HepG2 (cell line): ENCODE results near the gene ZNF765. TPM values are rescaled to one million over a fixed set of nuclear protein-coding genes. Genes with fewer than 3 reads are reported as not detected.
"Not testable (repeated sequence)": the region's sequence is repeated elsewhere in the genome, so short reads cannot be mapped to it uniquely, and the experiment has no call there.

Source experiments
- ARID4A ChIP-seq: sonication (generic); formaldehyde crosslinking; IDR thresholded peaks from 2 replicates; pipeline ENCODE4 v1.5.0; 2020; ENCODE audit warnings: mild to moderate bottlenecking, missing genetic modification reagents, borderline replicate concordance
- ARID5B ChIP-seq: IDR thresholded peaks from 2 replicates; pipeline ENCODE4 v1.4.0; 2020; ENCODE audit warnings: mild to moderate bottlenecking, missing genetic modification reagents
- ETV5 ChIP-seq: IDR thresholded peaks from 2 replicates; pipeline ENCODE4 v1.6.1; 2018; ENCODE audit warnings: missing biosample characterization, missing genetic modification reagents, inconsistent platforms, borderline replicate concordance
- FOXA1 ChIP-seq, 2 experiments: fragments of 450-650 bp in 1 of 2; sonication (generic) in 1 of 2; formaldehyde crosslinking in 1 of 2; IDR thresholded peaks; 2 replicates each; pipeline versions ENCODE4 v1.4.0 to v1.6.1; 2016 to 2020; ENCODE audit warnings: missing genetic modification reagents in 1 of 2
- FOXA3 ChIP-seq: IDR thresholded peaks from 2 replicates; pipeline ENCODE4 v1.6.1; 2016; ENCODE audit warnings: missing genetic modification reagents, missing compliant biosample characterization
- FOXP1 ChIP-seq, 2 experiments: fragments of 450-650 bp in 1 of 2; IDR thresholded peaks; 2 replicates each; pipeline ENCODE4 v1.6.1; 2017 to 2018; ENCODE audit warnings: antibody characterized with exemption in 1 of 2
- MED1 ChIP-seq: sonication (generic); formaldehyde crosslinking; IDR thresholded peaks from 2 replicates; pipeline ENCODE4 v1.4.0; 2020; ENCODE audit warnings: missing genetic modification reagents
- PHF21A ChIP-seq: sonication (generic); formaldehyde crosslinking; IDR thresholded peaks from 2 replicates; pipeline ENCODE4 v1.5.0; 2020; ENCODE audit warnings: mild to moderate bottlenecking, missing genetic modification reagents
- RXRB ChIP-seq: IDR thresholded peaks from 2 replicates; pipeline ENCODE4 v1.6.1; 2016; ENCODE audit warnings: borderline replicate concordance, missing genetic modification reagents, missing compliant biosample characterization
- SOX6 ChIP-seq, 2 experiments: fragments of 450-650 bp in 1 of 2; sonication (generic) in 1 of 2; formaldehyde crosslinking in 1 of 2; IDR thresholded peaks; 2 replicates each; pipeline versions ENCODE4 v1.4.0 to v1.6.1; 2017 to 2020; ENCODE audit warnings: antibody characterized with exemption in 1 of 2, mild to moderate bottlenecking in 1 of 2, missing genetic modification reagents in 1 of 2
- TARDBP ChIP-seq: sonication (generic); formaldehyde crosslinking; IDR thresholded peaks from 2 replicates; pipeline ENCODE4 v1.8.0; 2022; ENCODE audit warnings: mild to moderate bottlenecking, missing genetic modification reagents
- ZBTB38 ChIP-seq: sonication (generic); formaldehyde crosslinking; IDR thresholded peaks from 2 replicates; pipeline ENCODE4 v1.5.1; 2020; ENCODE audit warnings: mild to moderate bottlenecking, missing genetic modification reagents
- ZNF142 ChIP-seq: sonication (generic); formaldehyde crosslinking; IDR thresholded peaks from 2 replicates; pipeline ENCODE4 v1.4.0; 2020; ENCODE audit warnings: missing genetic modification reagents
- ZNF605 ChIP-seq: sonication (generic); formaldehyde crosslinking; IDR thresholded peaks from 2 replicates; pipeline ENCODE4 v1.8.0; 2022; ENCODE audit warnings: mild to moderate bottlenecking, missing genetic modification reagents
- ZSCAN29 ChIP-seq: sonication (generic); formaldehyde crosslinking; conservative IDR thresholded peaks from 2 replicates; pipeline ENCODE4 v1.4.0; 2020; ENCODE audit warnings: mild to moderate bottlenecking, missing genetic modification reagents
- polyA plus RNA-seq, 8 experiments: library from polyadenylated mRNA; depleted of rRNA in 3 of 8; stranded (reverse) in 7 of 8; unstranded in 1 of 8; fragments of >200 nt; fragmentation: Illumina TruSeq in 4 of 8; extraction: Trizol in 4 of 8; gene quantifications; 2 replicates each; pipeline versions ENCODE4 v1.2.1 to v1.2.3, GENCODE V29; 2011 to 2016; ENCODE audit warnings: low read depth in 4 of 8, missing spikeins in 1 of 8, mixed read lengths in 1 of 8; ENCODE audit not compliant: insufficient read depth in 1 of 8
- total RNA-seq, 5 experiments: library from RNA; depleted of rRNA; stranded (reverse); fragments of >200 nt; fragmentation: Illumina TruSeq; extraction: Trizol; gene quantifications; 2 replicates each; pipeline ENCODE4 v1.2.3, GENCODE V29; 2016; ENCODE audit warnings: low read depth in 1 of 5

ZNF765 gene
- total and polyA plus RNA-seq, 2 of the 13 experiments (the other 11 are each of a cell fraction or from before 2014, with no cell fraction given), result 5.0 to 14.5 TPM

- TF ChIP-seq ZSCAN29 (0 out of 2 replicates have a peak, but pooled peaks have one; percentile 42), ZNF142 (CRISPR knock-in tag) (peak; percentile 70; the same call in 1 of the 2 replicates), MED1 (CRISPR knock-in tag) (peak; percentile 52; the same call in 1 of the 2 replicates), ETV5 (CRISPR knock-in tag) (peak; percentile 37; the same call in 1 of the 2 replicates), ZBTB38 (CRISPR knock-in tag) (0 out of 2 replicates have a peak, but pooled peaks have one; percentile 19), RXRB (CRISPR knock-in tag) (peak; percentile 69), ARID4A (CRISPR knock-in tag) (peak; percentile 30; the same call in 1 of the 2 replicates), PHF21A (CRISPR knock-in tag) (peak; percentile 48; the same call in 1 of the 2 replicates), FOXA1 (CRISPR knock-in tag; IDR thresholded peaks at IDR 0.05) (peak; percentile 68), SOX6 (CRISPR knock-in tag; IDR thresholded peaks at IDR 0.05) (peak; percentile 76), ARID5B (CRISPR knock-in tag) (peak; percentile 49; the same call in 1 of the 2 replicates), FOXP1 (CRISPR knock-in tag; IDR thresholded peaks at IDR 0.05) (peak; percentile 45; the same call in 1 of the 2 replicates), ZNF605 (CRISPR knock-in tag) (peak; percentile 56; the same call in 1 of the 2 replicates), FOXA3 (CRISPR knock-in tag) (peak; percentile 41), TARDBP (CRISPR knock-in tag) (0 out of 2 replicates have a peak, but pooled peaks have one; percentile 16)
- TF ChIP-seq FOXA1, SOX6, FOXP1 (IDR thresholded peaks at IDR 0.05): not testable (repeated sequence)
These were observed 48.9 kb downstream of the ZNF765 start (continued) for GRCh38 chr19:53443809-53444208.
